HG02981 (cell line): ENCODE measurements around the gene NMNAT1.
"Not testable (repeated sequence)": the region's sequence is repeated elsewhere in the genome, so short reads cannot be mapped to it uniquely, and the experiment has no call there.

Experiments
- ATAC-seq: cut with Tn5 transposase; IDR thresholded peaks from one replicate; pipeline ENCODE4 v1.9.1; 2021; ENCODE audit warnings: mild to moderate bottlenecking, moderate library complexity; ENCODE audit not compliant: unreplicated experiment

The NMNAT1 gene

GRCh38 chr1:9917901-9918300 is 25.4 kb upstream of the NMNAT1 start:
- ATAC-seq, result no peak

GRCh38 chr1:9920606-9921005 is 22.7 kb upstream of the NMNAT1 start:
- no peak for ATAC-seq

- no peak for ATAC-seq
Observed at GRCh38 chr1:9922342-9922741, 20.9 kb upstream of the NMNAT1 start.

- no peak for ATAC-seq
Observed at GRCh38 chr1:9927259-9927658, 16.0 kb upstream of the NMNAT1 start.

GRCh38 chr1:9929431-9930385 is 13.6 kb upstream of the NMNAT1 start:
- ATAC-seq, result no peak

GRCh38 chr1:9942399-9942938 is 806 bp upstream of the NMNAT1 start:
- no peak for ATAC-seq

GRCh38 chr1:9946315-9946714 is 3.0 kb downstream of the NMNAT1 start:
- ATAC-seq, result no peak

- ATAC-seq, result no peak
Observed at GRCh38 chr1:9957726-9958125, 14.5 kb downstream of the NMNAT1 start.

- no peak for ATAC-seq
Observed at GRCh38 chr1:9960011-9960410, 16.7 kb downstream of the NMNAT1 start.

GRCh38 chr1:9960706-9961562 is 17.7 kb downstream of the NMNAT1 start:
- no peak for ATAC-seq

GRCh38 chr1:9984253-9984652 is 41.0 kb downstream of the NMNAT1 start:
- ATAC-seq, result no peak

GRCh38 chr1:9985001-9985400 is 41.7 kb downstream of the NMNAT1 start:
- ATAC-seq, result no peak

- no peak for ATAC-seq
Observed at GRCh38 chr1:9989773-9990172, 46.5 kb downstream of the NMNAT1 start.

- no peak for ATAC-seq
Observed at GRCh38 chr1:9990944-9991343, 47.7 kb downstream of the NMNAT1 start.

- no peak for ATAC-seq
Observed at GRCh38 chr1:9992910-9993309, 49.6 kb downstream of the NMNAT1 start.

GRCh38 chr1:9993561-9994075 is 50.3 kb downstream of the NMNAT1 start:
- ATAC-seq, result no peak

GRCh38 chr1:9996624-9997582 is 53.6 kb downstream of the NMNAT1 start, which contains the start of gene RBP7:
Gene RBP7 (plus strand): TSS chr1:9997228. CDS start chr1:9997259, 31 bp downstream.
- ATAC-seq, result no peak

GRCh38 chr1:10001016-10001665 is 57.9 kb downstream of the NMNAT1 start:
- ATAC-seq, result no peak

GRCh38 chr1:10005248-10005647 is 62.0 kb downstream of the NMNAT1 start:
- not testable (repeated sequence) for ATAC-seq
